CD4-positive, alpha-beta T cell (primary cell): ENCODE results near the gene CNTRL. TPM values are rescaled to one million over a fixed set of nuclear protein-coding genes. Genes with fewer than 3 reads are reported as not detected.

Experiments
- ATAC-seq: fragments of 200-7000 bp; cut with Tn5 transposase; one replicate; pipeline ENCODE4 v1.10.0; 2022; ENCODE audit warnings: mild to moderate bottlenecking; ENCODE audit not compliant: poor library complexity
- CTCF ChIA-PET: fragments of 350-600 bp; sonication (Branson Sonifier 250); formaldehyde crosslinking; loops from one replicate; lab custom pipeline; 2021; ENCODE audit warnings: antibody characterized with exemption, inconsistent platforms; lab: Charles Lee
- POLR2A ChIA-PET: fragments of 350-600 bp; sonication (Branson Sonifier 250); formaldehyde crosslinking; loops from one replicate; lab custom pipeline; 2021; ENCODE audit warnings: antibody characterized with exemption, inconsistent platforms; lab: Charles Lee
- DNase-seq, 14 experiments: peaks; one replicate each; pipeline ENCODE4 v3.0.0-alpha.2; 2013 to 2020; ENCODE audit warnings: mixed read lengths in 2 of 14
- H3K27ac ChIP-seq, 2 donors: one replicate each; pipeline versions ENCODE4 v1.5.1 to v1.7.0; 2013; ENCODE audit warnings: low read length in 2 of 2, low read depth in 1 of 2, mild to moderate bottlenecking in 1 of 2
- H3K27me3 ChIP-seq, 2 experiments: 1 replicate in 1 of 2; 2 replicates in 1 of 2; pipeline versions ENCODE4 v1.6.1 to v1.7.0; 2013; ENCODE audit warnings: low read length in 2 of 2, control low read depth in 1 of 2, mild to moderate bottlenecking in 1 of 2, moderate library complexity in 1 of 2; ENCODE audit not compliant: insufficient read depth in 2 of 2, control insufficient read depth in 1 of 2
- H3K36me3 ChIP-seq: one replicate; pipeline ENCODE4 v1.6.1; 2013; ENCODE audit warnings: low read length, control low read depth; ENCODE audit not compliant: insufficient read depth
- H3K4me1 ChIP-seq: one replicate; pipeline ENCODE4 v1.6.1; 2013; ENCODE audit warnings: low read length, control low read depth; ENCODE audit not compliant: insufficient read depth
- H3K4me3 ChIP-seq: one replicate; pipeline ENCODE4 v1.5.1; 2013; ENCODE audit warnings: mild to moderate bottlenecking, low read length, moderate library complexity
- H3K9me3 ChIP-seq, 2 experiments: 1 replicate in 1 of 2; 2 replicates in 1 of 2; pipeline versions ENCODE4 v1.6.1 to v1.7.0; 2013; ENCODE audit warnings: low read length in 2 of 2, mild to moderate bottlenecking in 2 of 2, control low read depth in 1 of 2, moderate library complexity in 1 of 2; ENCODE audit not compliant: control insufficient read depth in 1 of 2, insufficient read depth in 1 of 2
- H3K27ac Mint-ChIP-seq: one replicate; pipeline ENCODE4 v1.8.0; 2020; ENCODE audit warnings: mixed read lengths
- H3K27me3 Mint-ChIP-seq: one replicate; pipeline ENCODE4 v1.8.0; 2021; ENCODE audit warnings: mixed read lengths
- H3K36me3 Mint-ChIP-seq: one replicate; pipeline ENCODE4 v1.8.0; 2021; ENCODE audit warnings: low read depth, mixed read lengths
- H3K4me1 Mint-ChIP-seq: one replicate; pipeline ENCODE4 v1.8.0; 2021; ENCODE audit warnings: low read depth, mixed read lengths
- H3K4me3 Mint-ChIP-seq: one replicate; pipeline ENCODE4 v1.8.0; 2020; ENCODE audit warnings: mild to moderate bottlenecking, mixed read lengths
- H3K9me3 Mint-ChIP-seq: one replicate; pipeline ENCODE4 v1.8.0; 2020; ENCODE audit warnings: mixed read lengths
- intact Hi-C, 2 experiments: fragments of 100-400 bp; cut with DNase I in 1 of 2; cut with micrococcal nuclease in 1 of 2; formaldehyde crosslinking; loops; one replicate each; pipeline versions ENCODE4 v1.15.1 to v1.9.0; 2023 to 2025; cut with DNase I, micrococcal nuclease
- total RNA-seq, 174 experiments: library from RNA in 2 of 174; stranded (reverse) in 2 of 174; gene quantifications; one replicate each; pipeline ENCODE4 v1.2.3 and lab custom pipeline; 2021 to 2026
- TF ChIP-seq, protein P1 (sequence below): fragments of 200-600 bp; IDR thresholded peaks from one replicate; pipeline ENCODE4 v1.8.0; 2022; ENCODE audit warnings: antibody characterized with exemption, mild to moderate bottlenecking

Gene CNTRL
- total RNA-seq, 2 experiments from 2014 or later, result 35.1 to 38.1 TPM

DNA sequence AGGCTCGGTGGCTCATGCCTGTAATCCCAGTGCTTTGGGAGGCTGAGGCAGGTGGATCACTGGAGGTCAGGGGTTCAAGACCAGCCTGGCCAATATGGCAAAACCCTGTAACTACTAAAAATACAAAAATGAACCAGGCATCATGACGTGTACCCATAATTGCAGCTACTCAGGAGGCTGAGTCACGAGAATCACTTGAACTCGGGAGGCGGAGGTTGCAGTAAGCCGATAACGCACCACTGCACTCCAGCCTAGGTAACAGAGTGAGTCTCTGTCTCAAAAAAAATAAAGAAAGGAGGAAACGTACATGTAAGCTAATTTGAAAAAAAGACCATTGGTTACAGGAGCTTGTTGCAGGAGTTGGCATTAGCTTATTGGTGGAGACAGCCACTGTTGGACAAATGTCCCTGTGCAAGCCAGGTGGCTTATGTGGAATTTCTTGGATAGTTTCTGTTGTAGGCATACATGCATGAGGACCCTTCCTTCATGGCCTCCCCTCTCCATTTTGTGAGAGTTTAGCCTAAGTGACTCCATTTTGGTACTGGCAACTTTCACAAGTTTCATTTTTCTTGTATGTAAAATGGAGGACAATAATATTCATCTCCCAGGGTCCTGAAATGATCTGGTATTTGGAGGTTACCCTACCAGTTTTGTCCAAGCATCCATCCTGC, 143.7 kb downstream of the CNTRL start:
- H3K27ac Mint-ChIP-seq, result no peak overlapping the region
- H3K27me3 Mint-ChIP-seq, result no peaks in the 10 kb centered on the region
- Histone ChIP-seq H3K36me3 (no peaks in the 10 kb centered on the region), H3K4me1 (no peaks in the 10 kb centered on the region), H3K4me3 (no peak overlapping the region), H3K27ac (no peak overlapping the region), H3K9me3 (no peaks in the 10 kb centered on the region), H3K27me3 (no peaks in the 10 kb centered on the region)
- ChIA-PET POLR2A (no interaction called here), CTCF (no interaction called here)
- no peaks in the 10 kb centered on the region for H3K9me3 Mint-ChIP-seq
- H3K4me3 Mint-ChIP-seq, result no peak overlapping the region
- ATAC-seq (no peak), DNase-seq (no peak)
- no peaks in the 10 kb centered on the region for H3K4me1 Mint-ChIP-seq
- intact Hi-C loops, result no loop called here
- TF ChIP-seq, protein P1, sequence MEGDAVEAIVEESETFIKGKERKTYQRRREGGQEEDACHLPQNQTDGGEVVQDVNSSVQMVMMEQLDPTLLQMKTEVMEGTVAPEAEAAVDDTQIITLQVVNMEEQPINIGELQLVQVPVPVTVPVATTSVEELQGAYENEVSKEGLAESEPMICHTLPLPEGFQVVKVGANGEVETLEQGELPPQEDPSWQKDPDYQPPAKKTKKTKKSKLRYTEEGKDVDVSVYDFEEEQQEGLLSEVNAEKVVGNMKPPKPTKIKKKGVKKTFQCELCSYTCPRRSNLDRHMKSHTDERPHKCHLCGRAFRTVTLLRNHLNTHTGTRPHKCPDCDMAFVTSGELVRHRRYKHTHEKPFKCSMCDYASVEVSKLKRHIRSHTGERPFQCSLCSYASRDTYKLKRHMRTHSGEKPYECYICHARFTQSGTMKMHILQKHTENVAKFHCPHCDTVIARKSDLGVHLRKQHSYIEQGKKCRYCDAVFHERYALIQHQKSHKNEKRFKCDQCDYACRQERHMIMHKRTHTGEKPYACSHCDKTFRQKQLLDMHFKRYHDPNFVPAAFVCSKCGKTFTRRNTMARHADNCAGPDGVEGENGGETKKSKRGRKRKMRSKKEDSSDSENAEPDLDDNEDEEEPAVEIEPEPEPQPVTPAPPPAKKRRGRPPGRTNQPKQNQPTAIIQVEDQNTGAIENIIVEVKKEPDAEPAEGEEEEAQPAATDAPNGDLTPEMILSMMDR, result no peak
- no peaks in the 10 kb centered on the region for H3K36me3 Mint-ChIP-seq

DNA sequence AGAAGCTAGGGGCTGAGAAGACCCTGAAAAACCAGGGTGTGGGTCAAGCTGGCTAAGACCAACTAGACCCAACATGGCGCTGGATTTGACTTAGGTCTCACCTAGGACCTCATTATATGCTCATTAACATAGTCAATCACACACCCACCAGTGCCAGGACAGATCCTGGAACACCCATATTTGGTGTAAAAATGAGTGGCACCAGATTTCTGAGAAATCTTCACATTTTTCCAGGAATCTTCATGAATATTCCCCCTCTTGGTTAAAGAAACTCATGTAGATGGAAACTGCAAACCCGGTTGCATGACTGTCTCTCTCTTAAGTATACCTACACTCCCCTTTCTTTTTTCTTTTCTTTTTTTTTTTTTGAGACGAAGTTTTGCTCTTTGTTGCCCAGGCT, 144.8 kb downstream of the CNTRL start:
- H3K27me3 Mint-ChIP-seq, result no peaks in the 10 kb centered on the region
- DNase-seq, result no peak
- Histone ChIP-seq H3K27ac (no peak overlapping the region), H3K27me3 (no peaks in the 10 kb centered on the region), H3K4me1 (no peaks in the 10 kb centered on the region), H3K9me3 (no peaks in the 10 kb centered on the region), H3K36me3 (no peaks in the 10 kb centered on the region), H3K4me3 (no peak overlapping the region)
- no peak overlapping the region for H3K27ac Mint-ChIP-seq
- no peaks in the 10 kb centered on the region for H3K4me1 Mint-ChIP-seq
- H3K4me3 Mint-ChIP-seq, result no peak overlapping the region
- no peaks in the 10 kb centered on the region for H3K36me3 Mint-ChIP-seq
- ChIA-PET CTCF (no interaction called here), POLR2A (no interaction called here)
- TF ChIP-seq, protein P1, result no peak
- H3K9me3 Mint-ChIP-seq, result no peaks in the 10 kb centered on the region
- no peak for ATAC-seq
- intact Hi-C loops, result no loop called here

DNA sequence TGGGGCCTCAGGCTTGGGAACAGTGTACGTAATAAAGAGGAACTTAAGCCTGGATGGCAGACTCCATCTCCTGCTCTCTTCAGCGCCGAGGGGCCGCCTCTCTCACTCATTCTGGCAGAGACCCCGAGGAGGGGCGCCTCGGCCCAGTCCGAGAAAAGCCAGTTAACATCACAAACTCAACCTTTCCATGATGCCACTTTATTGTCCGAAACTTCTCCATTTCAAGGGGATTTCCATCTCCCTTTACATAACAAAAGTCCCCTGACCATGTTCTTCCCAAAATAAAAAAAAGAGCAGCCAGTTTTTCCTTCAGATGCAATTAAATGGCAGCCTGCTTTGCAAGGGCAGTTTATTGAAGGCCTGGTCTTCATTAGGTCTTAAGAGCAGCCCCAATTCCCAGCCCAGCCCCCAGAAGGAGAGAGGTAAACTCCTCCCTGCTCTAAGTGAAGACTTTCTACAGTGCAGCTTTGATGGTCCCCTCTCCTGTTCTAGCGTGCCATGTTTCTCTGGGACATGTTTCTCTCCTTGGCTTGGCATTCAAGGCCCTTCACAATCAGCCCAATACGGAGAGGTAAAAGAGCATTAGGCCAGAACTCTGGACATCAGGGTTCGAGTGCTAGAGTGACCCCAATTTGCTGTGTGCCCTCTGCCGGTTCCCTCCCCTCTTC, 146.4 kb downstream of the CNTRL start:
- Histone ChIP-seq H3K4me1 (no peaks in the 10 kb centered on the region), H3K27me3 (no peaks in the 10 kb centered on the region), H3K27ac (no peak overlapping the region), H3K4me3 (no peak overlapping the region), H3K9me3 (no peaks in the 10 kb centered on the region), H3K36me3 (no peaks in the 10 kb centered on the region)
- TF ChIP-seq, protein P1, result no peak
- H3K9me3 Mint-ChIP-seq, result no peaks in the 10 kb centered on the region
- intact Hi-C loops, result no loop called here
- peak in 2 of 14 experiments; percentile 32 to 35 for DNase-seq
- no peaks in the 10 kb centered on the region for H3K36me3 Mint-ChIP-seq
- ATAC-seq, result no peak
- no peak overlapping the region for H3K27ac Mint-ChIP-seq
- ChIA-PET CTCF (no interaction called here), POLR2A (no interaction called here)
- no peaks in the 10 kb centered on the region for H3K27me3 Mint-ChIP-seq
- no peaks in the 10 kb centered on the region for H3K4me1 Mint-ChIP-seq
- H3K4me3 Mint-ChIP-seq, result no peak overlapping the region
